Nephron progenitor cell (in vitro differentiated cells): ENCODE data around the gene MRFAP1L1.

ENCODE experiments used
- DNase-seq: peaks from one replicate; pipeline ENCODE4 v3.0.0; 2021
- H3K27ac Mint-ChIP-seq: 2 replicates; pipeline ENCODE4 v1.8.0; 2021; ENCODE audit warnings: mild to moderate bottlenecking, moderate library complexity, mixed read lengths
- H3K27me3 Mint-ChIP-seq: 2 replicates; pipeline ENCODE4 v1.8.0; 2021; ENCODE audit warnings: mild to moderate bottlenecking, low read depth, mixed read lengths; ENCODE audit not compliant: poor library complexity
- H3K36me3 Mint-ChIP-seq: 2 replicates; pipeline ENCODE4 v1.8.0; 2021; ENCODE audit warnings: low read depth, mixed read lengths
- H3K4me1 Mint-ChIP-seq: 2 replicates; pipeline ENCODE4 v1.8.0; 2021; ENCODE audit warnings: mixed read lengths
- H3K4me3 Mint-ChIP-seq: 2 replicates; pipeline ENCODE4 v1.8.0; 2021; ENCODE audit warnings: mild to moderate bottlenecking, moderate library complexity, mixed read lengths
- H3K9me3 Mint-ChIP-seq: 2 replicates; pipeline ENCODE4 v1.8.0; 2021; ENCODE audit warnings: mild to moderate bottlenecking, moderate library complexity, mixed read lengths
- TF ChIP-seq, protein P1 (sequence below): fragments of 200-600 bp; sonication (generic); IDR thresholded peaks from 2 replicates; pipeline ENCODE4 v1.5.0; 2021; ENCODE audit warnings: antibody characterized with exemption

MRFAP1L1 gene

GRCh38 chr4:6665320-6665654 is 44.4 kb downstream of the MRFAP1L1 start:
- no peak for DNase-seq
- H3K27ac Mint-ChIP-seq = no peak overlapping the region
- H3K4me3 Mint-ChIP-seq = no peak overlapping the region
- TF ChIP-seq, protein P1, sequence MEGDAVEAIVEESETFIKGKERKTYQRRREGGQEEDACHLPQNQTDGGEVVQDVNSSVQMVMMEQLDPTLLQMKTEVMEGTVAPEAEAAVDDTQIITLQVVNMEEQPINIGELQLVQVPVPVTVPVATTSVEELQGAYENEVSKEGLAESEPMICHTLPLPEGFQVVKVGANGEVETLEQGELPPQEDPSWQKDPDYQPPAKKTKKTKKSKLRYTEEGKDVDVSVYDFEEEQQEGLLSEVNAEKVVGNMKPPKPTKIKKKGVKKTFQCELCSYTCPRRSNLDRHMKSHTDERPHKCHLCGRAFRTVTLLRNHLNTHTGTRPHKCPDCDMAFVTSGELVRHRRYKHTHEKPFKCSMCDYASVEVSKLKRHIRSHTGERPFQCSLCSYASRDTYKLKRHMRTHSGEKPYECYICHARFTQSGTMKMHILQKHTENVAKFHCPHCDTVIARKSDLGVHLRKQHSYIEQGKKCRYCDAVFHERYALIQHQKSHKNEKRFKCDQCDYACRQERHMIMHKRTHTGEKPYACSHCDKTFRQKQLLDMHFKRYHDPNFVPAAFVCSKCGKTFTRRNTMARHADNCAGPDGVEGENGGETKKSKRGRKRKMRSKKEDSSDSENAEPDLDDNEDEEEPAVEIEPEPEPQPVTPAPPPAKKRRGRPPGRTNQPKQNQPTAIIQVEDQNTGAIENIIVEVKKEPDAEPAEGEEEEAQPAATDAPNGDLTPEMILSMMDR = no peak
- peaks cover 19% of the 10 kb centered on the region for H3K9me3 Mint-ChIP-seq
- H3K4me1 Mint-ChIP-seq = peaks cover under 1% of the 10 kb centered on the region
- H3K36me3 Mint-ChIP-seq = peaks cover 35% of the 10 kb centered on the region
- H3K27me3 Mint-ChIP-seq = peaks cover 19% of the 10 kb centered on the region

DNA sequence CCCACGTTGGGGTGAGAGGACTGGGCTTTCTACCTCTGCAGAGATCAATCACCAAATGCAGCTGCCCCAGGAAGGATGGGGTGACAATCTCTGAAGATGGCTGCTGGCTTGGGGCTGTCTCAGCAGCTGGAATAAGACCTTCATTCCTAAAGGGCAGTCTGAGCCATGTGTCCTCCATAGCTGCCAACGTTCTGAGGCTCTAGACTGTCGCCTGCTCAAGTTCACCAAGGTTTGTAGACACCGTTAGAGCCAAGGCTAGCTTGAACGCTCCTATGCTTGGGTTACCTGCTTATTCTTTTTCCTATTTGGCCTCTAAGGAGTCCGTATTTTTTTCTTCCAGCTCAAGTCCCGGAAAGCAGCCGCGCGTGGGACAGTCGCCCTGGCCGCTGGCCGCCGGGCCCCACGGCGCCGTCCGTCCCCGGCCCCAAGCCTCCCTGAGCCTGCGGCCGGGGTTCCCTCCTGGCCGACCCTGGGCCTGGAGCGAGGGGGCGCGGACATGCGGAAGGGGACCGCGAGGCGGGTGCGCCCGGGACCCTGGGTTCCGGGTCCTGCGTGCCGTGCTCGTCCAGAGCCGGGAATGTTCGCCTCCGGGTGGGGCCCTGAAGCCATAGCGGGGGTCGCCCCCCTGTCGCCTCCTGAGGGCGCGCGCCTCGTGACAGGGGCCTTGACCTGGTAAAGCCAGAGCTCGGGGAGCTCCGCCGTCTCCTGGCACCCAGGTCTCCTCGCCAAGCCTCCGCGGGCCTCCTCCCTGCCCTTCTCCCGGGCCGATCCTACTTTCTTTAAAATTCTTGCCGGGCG is 45.9 kb downstream of the MRFAP1L1 start:
- peaks cover 33% of the 10 kb centered on the region for H3K27me3 Mint-ChIP-seq
- no peak for DNase-seq
- H3K9me3 Mint-ChIP-seq = peaks cover 15% of the 10 kb centered on the region
- peaks cover 7% of the 10 kb centered on the region for H3K4me1 Mint-ChIP-seq
- peaks cover 20% of the 10 kb centered on the region for H3K36me3 Mint-ChIP-seq
- H3K4me3 Mint-ChIP-seq = no peak overlapping the region
- TF ChIP-seq, protein P1 = no peak
- no peak overlapping the region for H3K27ac Mint-ChIP-seq

DNA sequence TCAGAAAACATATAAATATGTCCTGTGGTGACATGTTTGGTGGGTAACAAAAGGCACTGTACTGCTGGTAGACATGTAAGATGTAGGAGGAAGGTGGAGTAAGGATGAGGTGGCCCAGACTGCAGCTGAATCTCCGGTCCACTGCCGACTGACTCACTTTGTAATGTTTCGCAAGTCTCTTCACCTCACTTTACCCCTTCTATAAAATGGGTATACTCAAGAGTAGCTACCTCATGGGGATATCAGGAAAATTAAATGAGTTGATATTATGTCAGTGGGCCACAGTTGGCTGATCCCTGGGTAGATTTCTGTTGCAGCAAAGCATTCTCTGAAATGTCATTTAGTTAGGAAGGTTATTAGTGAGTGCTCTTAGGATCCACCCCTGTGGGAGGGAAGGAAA is 47.1 kb downstream of the MRFAP1L1 start:
- peaks cover 8% of the 10 kb centered on the region for H3K36me3 Mint-ChIP-seq
- no peak for DNase-seq

GRCh38 chr4:6660430-6660829 is 49.2 kb downstream of the MRFAP1L1 start:
- peaks cover 7% of the 10 kb centered on the region for H3K4me1 Mint-ChIP-seq
- TF ChIP-seq, protein P1 = no peak

More for the DNA sequence above, 47.1 kb downstream of the MRFAP1L1 start:
- Mint-ChIP-seq H3K4me1 (peaks cover 7% of the 10 kb centered on the region), H3K27ac (no peak overlapping the region), H3K9me3 (peaks cover 10% of the 10 kb centered on the region), H3K4me3 (no peak overlapping the region), H3K27me3 (peaks cover 36% of the 10 kb centered on the region)
- TF ChIP-seq, protein P1 = no peak

GRCh38 chr4:6659897-6660296 is 49.8 kb downstream of the MRFAP1L1 start:
- TF ChIP-seq, protein P1 = no peak
- H3K27me3 Mint-ChIP-seq = peaks cover 36% of the 10 kb centered on the region
- H3K36me3 Mint-ChIP-seq = peaks cover 6% of the 10 kb centered on the region
- H3K9me3 Mint-ChIP-seq = peaks cover 8% of the 10 kb centered on the region
- H3K4me3 Mint-ChIP-seq = no peak overlapping the region
- no peak for DNase-seq
- H3K4me1 Mint-ChIP-seq = peaks cover 7% of the 10 kb centered on the region
- H3K27ac Mint-ChIP-seq = no peak overlapping the region

More at GRCh38 chr4:6660430-6660829, 49.2 kb downstream of the MRFAP1L1 start:
- Mint-ChIP-seq H3K36me3 (peaks cover 6% of the 10 kb centered on the region), H3K9me3 (peaks cover 5% of the 10 kb centered on the region), H3K27ac (no peak overlapping the region), H3K4me3 (no peak overlapping the region), H3K27me3 (peaks cover 36% of the 10 kb centered on the region)
- DNase-seq = no peak

- TF ChIP-seq, protein P1 = no peak
- DNase-seq = peak; percentile 70
- peaks cover 34% of the 10 kb centered on the region for H3K27me3 Mint-ChIP-seq
- H3K4me3 Mint-ChIP-seq = no peak overlapping the region
- H3K36me3 Mint-ChIP-seq = peaks cover 6% of the 10 kb centered on the region
- peaks cover 20% of the 10 kb centered on the region for H3K9me3 Mint-ChIP-seq
- H3K4me1 Mint-ChIP-seq = peaks cover 7% of the 10 kb centered on the region
- H3K27ac Mint-ChIP-seq = no peak overlapping the region
These were observed 51.0 kb downstream of the MRFAP1L1 start for GRCh38 chr4:6658597-6659075.
